Camera-type eye (tissue), 1 donor: ENCODE results near the gene KRTAP10-10. TPM values are rescaled to one million over a fixed set of nuclear protein-coding genes. Genes with fewer than 3 reads are reported as not detected.

Experiments
- total RNA-seq: library from RNA; depleted of rRNA; stranded (reverse); fragments of >200 nt; gene quantifications from one replicate; pipeline ENCODE4 v1.2.3, GENCODE V29; 2014

KRTAP10-10 gene, protein sequence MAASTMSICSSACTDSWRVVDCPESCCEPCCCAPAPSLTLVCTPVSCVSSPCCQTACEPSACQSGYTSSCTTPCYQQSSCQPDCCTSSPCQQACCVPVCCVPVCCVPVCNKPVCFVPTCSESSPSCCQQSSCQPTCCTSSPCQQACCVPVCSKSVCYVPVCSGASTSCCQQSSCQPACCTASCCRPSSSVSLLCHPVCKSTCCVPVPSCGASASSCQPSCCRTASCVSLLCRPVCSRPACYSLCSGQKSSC
- total RNA-seq = not detected

GRCh38 chr21:44637018-44637850 is at the start of gene KRTAP10-10:
KRTAP10-10 (plus strand) TSS chr21:44637356; CDS start chr21:44637418, 62 bp downstream.

DNA sequence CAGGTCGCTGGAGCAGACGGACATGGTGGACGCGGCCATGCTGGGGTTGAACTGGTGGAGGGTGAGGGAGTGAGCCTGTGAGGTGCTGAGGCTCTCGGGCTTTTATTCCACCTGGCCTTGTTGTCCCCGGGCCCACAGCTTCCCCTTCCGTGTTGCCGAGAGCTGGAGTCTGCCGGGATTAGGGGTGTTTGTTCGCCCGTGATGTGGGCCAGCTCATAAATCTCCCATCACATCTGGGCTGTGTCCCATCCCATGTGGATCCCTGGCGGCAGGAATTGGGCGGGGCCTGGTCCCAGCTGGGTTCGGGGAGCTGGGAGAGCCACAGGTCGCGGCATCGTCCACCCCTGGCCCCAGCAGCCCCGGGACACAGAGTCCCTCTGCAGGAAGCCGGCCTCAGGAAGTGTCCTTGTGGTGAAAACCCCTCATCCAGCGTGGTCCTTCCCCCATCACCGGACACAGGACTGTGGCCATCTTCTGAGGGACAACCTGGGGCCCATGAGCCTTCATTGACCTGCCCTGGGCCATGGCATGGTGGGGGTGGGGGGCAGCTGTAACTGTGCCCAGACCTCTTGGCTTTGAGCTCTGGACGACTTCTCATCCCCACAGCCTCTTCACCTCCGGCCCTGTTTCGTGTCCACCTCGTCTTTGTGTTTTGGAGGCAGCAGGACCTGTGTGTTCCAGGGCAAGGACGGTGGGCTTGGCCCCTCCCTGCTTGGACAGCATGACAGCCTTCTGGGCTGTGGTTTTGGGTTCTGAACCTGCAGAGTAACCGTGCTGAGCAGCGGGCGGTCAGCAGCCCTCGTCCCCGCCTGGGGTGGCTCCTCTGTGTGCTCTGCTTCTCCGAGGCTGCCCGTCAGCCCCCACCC is 44.5 kb upstream of the KRTAP10-10 start, which contains the start of gene KRTAP10-6:
KRTAP10-6 (minus strand) TSS at position 60 of the 866 bp plus-strand sequence; CDS start at position 39, 21 bp downstream.

DNA sequence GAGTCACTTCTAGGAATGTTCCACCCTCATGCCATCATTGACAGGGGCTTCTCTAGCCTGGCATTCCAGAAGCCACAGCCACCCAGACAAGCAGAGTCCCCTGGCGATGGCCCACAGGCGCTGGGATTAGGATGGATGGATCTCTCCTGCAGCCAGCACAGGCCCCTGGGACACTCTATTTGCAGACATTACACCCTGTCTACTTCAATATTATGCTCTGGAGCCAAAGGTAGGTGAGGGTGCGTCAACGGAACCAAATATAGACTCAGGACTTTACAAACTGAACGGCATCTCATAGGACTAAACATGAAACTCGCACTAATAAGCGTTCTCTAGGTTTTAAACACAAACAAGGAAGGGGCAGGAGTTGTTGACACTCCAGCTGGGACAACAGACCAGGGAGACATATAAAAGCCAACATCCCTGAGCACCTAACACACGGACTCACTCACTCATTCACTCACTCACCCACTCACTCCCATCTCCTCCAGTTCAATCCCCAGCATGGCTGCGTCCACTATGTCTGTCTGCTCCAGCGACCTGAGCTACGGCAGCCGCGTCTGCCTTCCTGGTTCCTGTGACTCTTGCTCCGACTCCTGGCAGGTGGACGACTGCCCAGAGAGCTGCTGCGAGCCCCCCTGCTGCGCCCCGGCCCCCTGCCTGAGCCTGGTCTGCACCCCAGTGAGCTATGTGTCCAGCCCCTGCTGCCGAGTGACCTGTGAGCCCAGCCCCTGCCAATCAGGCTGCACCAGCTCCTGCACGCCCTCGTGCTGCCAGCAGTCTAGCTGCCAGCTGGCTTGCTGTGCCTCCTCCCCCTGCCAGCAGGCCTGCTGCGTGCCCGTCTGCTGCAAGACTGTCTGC is 36.8 kb upstream of the KRTAP10-10 start, which contains the start of gene KRTAP10-7:
KRTAP10-7 (plus strand) TSS at position 480 of the 861 bp plus-strand sequence; CDS start at position 505, 25 bp downstream.

GRCh38 chr21:44612029-44612486 is 25.1 kb upstream of the KRTAP10-10 start, which contains the start of gene KRTAP10-8:
KRTAP10-8 (plus strand) TSS chr21:44612079; CDS start chr21:44612101, 22 bp downstream.

GRCh38 chr21:44626673-44627143 is 10.4 kb upstream of the KRTAP10-10 start, which contains the start of gene KRTAP10-9:
KRTAP10-9 (plus strand) TSS chr21:44627093; CDS start chr21:44627172, 79 bp downstream.

DNA sequence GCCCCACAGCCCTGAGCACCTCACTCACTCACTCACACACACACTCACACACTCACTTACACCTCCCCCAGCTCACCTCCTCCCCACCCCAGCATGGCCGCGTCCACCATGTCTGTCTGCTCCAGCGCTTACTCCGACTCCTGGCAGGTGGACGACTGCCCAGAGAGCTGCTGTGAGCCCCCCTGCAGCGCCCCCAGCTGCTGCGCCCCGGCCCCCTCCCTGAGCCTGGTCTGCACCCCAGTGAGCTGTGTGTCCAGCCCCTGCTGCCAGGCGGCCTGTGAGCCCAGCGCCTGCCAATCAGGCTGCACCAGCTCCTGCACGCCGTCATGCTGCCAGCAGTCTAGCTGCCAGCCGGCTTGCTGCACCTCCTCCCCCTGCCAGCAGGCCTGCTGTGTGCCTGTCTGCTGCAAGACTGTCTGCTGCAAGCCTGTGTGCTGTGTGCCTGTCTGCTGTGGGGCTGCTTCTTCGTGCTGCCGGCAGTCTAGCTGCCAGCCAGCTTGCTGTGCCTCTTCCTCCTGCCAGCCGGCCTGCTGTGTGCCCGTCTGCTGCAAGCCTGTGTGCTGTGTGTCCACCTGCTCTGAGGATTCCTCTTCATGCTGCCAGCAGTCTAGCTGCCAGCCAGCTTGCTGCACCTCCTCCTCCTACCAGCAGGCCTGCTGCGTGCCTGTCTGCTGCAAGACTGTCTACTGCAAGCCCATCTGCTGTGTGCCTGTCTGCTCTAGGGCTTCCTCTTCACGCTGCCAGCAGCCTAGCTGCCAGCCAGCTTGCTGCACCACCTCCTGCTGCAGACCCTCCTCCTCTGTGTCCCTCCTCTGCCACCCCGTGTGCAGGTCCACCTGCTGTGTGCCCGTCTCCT is 9.4 kb downstream of the KRTAP10-10 start, which contains the start of gene KRTAP10-11:
KRTAP10-11 (plus strand) TSS at position 49 of the 856 bp plus-strand sequence; CDS start at position 94, 45 bp downstream.

GRCh38 chr21:44654576-44655175 is 17.5 kb downstream of the KRTAP10-10 start, which contains the start of gene KRTAP12-4:
KRTAP12-4 (minus strand) TSS chr21:44654659; CDS start chr21:44654614, 45 bp downstream.

GRCh38 chr21:44657635-44658540 is 20.7 kb downstream of the KRTAP10-10 start, which contains the start of gene KRTAP12-3:
KRTAP12-3 (plus strand) TSS chr21:44657932; CDS start chr21:44657980, 48 bp downstream.

GRCh38 chr21:44666401-44667320 is 29.5 kb downstream of the KRTAP10-10 start, which contains the start of gene KRTAP12-2:
KRTAP12-2 (minus strand) TSS chr21:44666927; CDS start chr21:44666886, 41 bp downstream.

DNA sequence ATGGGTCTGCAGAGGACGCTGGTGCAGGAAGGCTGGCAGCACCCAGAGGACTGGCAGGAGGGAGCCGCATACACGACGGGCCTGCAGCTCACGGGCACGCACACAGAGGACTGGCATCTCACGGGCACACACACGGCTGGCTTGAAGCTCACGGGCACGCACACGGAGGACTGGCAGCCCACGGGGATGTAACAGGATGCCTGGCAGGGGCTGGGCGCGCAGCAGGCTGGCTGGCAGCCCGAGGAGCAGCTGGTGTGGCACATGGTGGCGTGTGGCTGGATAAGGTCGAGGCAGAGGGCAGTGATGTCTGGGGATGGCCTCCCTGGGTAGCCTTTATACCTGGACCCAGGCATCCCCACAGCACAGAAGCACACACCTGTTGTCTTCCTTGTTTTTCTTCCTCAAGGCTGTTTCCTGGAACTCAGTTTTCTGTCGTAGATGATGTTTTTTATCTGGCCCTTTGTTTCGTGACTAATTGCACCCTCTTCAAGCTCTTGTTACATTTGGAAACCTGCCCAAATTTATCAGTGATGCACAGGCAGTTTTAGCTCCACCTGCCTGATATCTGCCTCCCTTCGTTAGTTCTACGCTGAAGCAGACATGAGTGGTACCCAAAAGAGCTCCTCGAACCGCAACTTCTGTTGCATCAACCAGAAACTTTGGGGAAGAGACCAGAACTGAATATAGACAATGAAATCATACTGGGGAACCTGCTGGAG is 44.9 kb downstream of the KRTAP10-10 start, which contains the start of gene KRTAP12-1:
KRTAP12-1 (minus strand) TSS at position 303 of the 719 bp plus-strand sequence; CDS start at position 263, 40 bp downstream.

Other genes starting within 250 kb of the KRTAP10-10 start
- 3.4 TPM for gene LRRC3, start 181.8 kb upstream of the KRTAP10-10 start, total RNA-seq
- gene KRTAP10-1, start 97.2 kb upstream of the KRTAP10-10 start, total RNA-seq = not detected
- gene KRTAP10-2, start 85.9 kb upstream of the KRTAP10-10 start, total RNA-seq = not detected
- gene KRTAP10-3, start 78.6 kb upstream of the KRTAP10-10 start, total RNA-seq = not detected
- gene KRTAP10-4, start 63.6 kb upstream of the KRTAP10-10 start, total RNA-seq = not detected
- gene KRTAP10-5, start 56.8 kb upstream of the KRTAP10-10 start, total RNA-seq = not detected
- not detected for gene KRTAP10-6, start 44.9 kb upstream of the KRTAP10-10 start, total RNA-seq
- gene KRTAP10-7, start 36.8 kb upstream of the KRTAP10-10 start, total RNA-seq = not detected
- gene KRTAP10-8, start 25.3 kb upstream of the KRTAP10-10 start, total RNA-seq = not detected
- not detected for gene KRTAP10-9, start 10.3 kb upstream of the KRTAP10-10 start, total RNA-seq
- gene KRTAP10-11, start 9.1 kb downstream of the KRTAP10-10 start, total RNA-seq = not detected
- not detected for gene KRTAP12-4, start 17.3 kb downstream of the KRTAP10-10 start, total RNA-seq
- gene KRTAP12-3, start 20.6 kb downstream of the KRTAP10-10 start, total RNA-seq = not detected
- gene KRTAP12-2, start 29.6 kb downstream of the KRTAP10-10 start, total RNA-seq = not detected
- not detected for gene KRTAP12-1, start 44.8 kb downstream of the KRTAP10-10 start, total RNA-seq
- gene KRTAP10-12, start 59.8 kb downstream of the KRTAP10-10 start, total RNA-seq = not detected
- gene TSPEAR, start 74.2 kb downstream of the KRTAP10-10 start, total RNA-seq = not detected
- 73.3 TPM for gene UBE2G2, start 164.5 kb downstream of the KRTAP10-10 start, total RNA-seq
- 59.3 TPM for gene SUMO3, start 180.7 kb downstream of the KRTAP10-10 start, total RNA-seq
- 172 TPM for gene PTTG1IP, start 236.3 kb downstream of the KRTAP10-10 start, total RNA-seq